Measurements from ENCODE around the gene DNAJC22.

GRCh38 chr12:49304161-49304560 is 42.5 kb upstream of the DNAJC22 start:
- no peak for TF ChIP-seq EZH2 (IDR thresholded peaks at IDR 0.05; ENCODE audit: low read length, missing control alignments)
- TF ChIP-seq CTCF (conservative IDR thresholded peaks at IDR 0.05 in 1 of 2, IDR thresholded peaks at IDR 0.05 in 1 of 2; ENCODE audit: low read depth in 1 of 2, low read length in 2 of 2), result no peak

All from fibroblast of lung (primary cell).